ENCODE results near the gene DENND1A. TPM values are rescaled to one million over a fixed set of nuclear protein-coding genes. Genes with fewer than 3 reads are reported as not detected.

The DENND1A gene
- polyA plus RNA-seq, 2 of the 4 experiments (the other 2 are of a cell fraction): 15.1 to 21.9 TPM

- Histone ChIP-seq H3K4me1 (peaks cover 4% of the 10 kb centered on the region; the same call in 1 of the 3 replicates), H3K4me2 (no peak overlapping the region), H3K9me3 (peaks cover 20% of the 10 kb centered on the region), H3K27ac (no peak overlapping the region), H3K4me3 (no peak overlapping the region)
- no peak for TF ChIP-seq E2F6 (IDR thresholded peaks at IDR 0.05; ENCODE audit: borderline replicate concordance, low read depth)
- 0 out of 3 replicates have a peak, but pooled peaks have one; percentile 38 for TF ChIP-seq SMC3 (IDR thresholded peaks at IDR 0.05)
- peak; percentile 23 to 41; a peak in 3 of 5 replicates for TF ChIP-seq RAD21 (conservative IDR thresholded peaks at IDR 0.05 in 1 of 2, IDR thresholded peaks at IDR 0.05 in 1 of 2)
- TF ChIP-seq MYC (IDR thresholded peaks at IDR 0.05; ENCODE audit: borderline replicate concordance, low read length): no peak
- 100% methylated on average over 2 of the region's 2 CpGs for WGBS (ENCODE audit: missing lambda C conversion rate)
- ChIA-PET POLR2A (no interaction called here), CTCF (interaction anchor here (0.6 to 2.0 kb wide), 6 partner anchors 11 to 317 kb away, joined by 3 to 7 read pairs (median 4); no protein-coding TSS in a partner anchor)
- FAIRE-seq (no peak), ATAC-seq (no peak), DNase-seq (ENCODE audit: low read depth in 1 of 2, low spot score in 1 of 2) (peak in 1 of 2 experiments; percentile 43)
Observed at GRCh38 chr9:123724211-123724796, 205.6 kb downstream of the DENND1A start.

GRCh38 chr9:123723135-123723875 is 206.6 kb downstream of the DENND1A start:
- no peak for DNase-seq (ENCODE audit: low read depth in 1 of 2, low spot score in 1 of 2)
- WGBS (ENCODE audit: missing lambda C conversion rate): 91% methylated on average over 4 of the region's 4 CpGs
- no peak overlapping the region for H3K27ac ChIP-seq
- ATAC-seq: no peak
- ChIA-PET CTCF (interaction anchor here (1.3 to 2.0 kb wide), 2 partner anchors 12 to 318 kb away, joined by 4 to 7 read pairs; no protein-coding TSS in a partner anchor), POLR2A (no interaction called here)
- H3K4me2 ChIP-seq: no peak overlapping the region
- no peak for FAIRE-seq
- peaks cover 4% of the 10 kb centered on the region; the same call in 1 of the 3 replicates for H3K4me1 ChIP-seq
- TF ChIP-seq JUNB (IDR thresholded peaks at IDR 0.05) (no peak), CHD4 (IDR thresholded peaks at IDR 0.05; ENCODE audit: borderline replicate concordance) (no peak), EHMT2 (IDR thresholded peaks at IDR 0.05; ENCODE audit: low read depth) (no peak), POLR2A (IDR thresholded peaks at IDR 0.05; ENCODE audit: low read length) (no peak), FOSL2 (IDR thresholded peaks at IDR 0.05) (no peak), FOSL2 (CRISPR knock-in tag; IDR thresholded peaks at IDR 0.05) (no peak), HES2 (IDR thresholded peaks at IDR 0.05) (no peak), ZNF302 (CRISPR knock-in tag; IDR thresholded peaks at IDR 0.05) (no peak), TFCP2L1 (CRISPR knock-in tag; IDR thresholded peaks at IDR 0.05) (no peak), RNF2 (IDR thresholded peaks at IDR 0.05; ENCODE audit: borderline replicate concordance, low read depth) (no peak), EP300 (IDR thresholded peaks at IDR 0.05) (no peak), NPAS2 (CRISPR knock-in tag; IDR thresholded peaks at IDR 0.05; ENCODE audit: borderline replicate concordance) (no peak), ELK1 (IDR thresholded peaks at IDR 0.05; ENCODE audit: low read depth, low read length) (no peak), CTCF (IDR thresholded peaks at IDR 0.05) (no peak)
- no peak overlapping the region for H3K4me3 ChIP-seq
- peaks cover 20% of the 10 kb centered on the region for H3K9me3 ChIP-seq

GRCh38 chr9:123722378-123722777 is 207.5 kb downstream of the DENND1A start:
- ChIA-PET CTCF (no interaction called here), POLR2A (no interaction called here)
- WGBS (ENCODE audit: missing lambda C conversion rate): 86% methylated on average over 4 of the region's 4 CpGs

More at GRCh38 chr9:123722378-123722777, 207.5 kb downstream of the DENND1A start:
- Histone ChIP-seq H3K4me1 (peaks cover 2% of the 10 kb centered on the region; the same call in 1 of the 3 replicates), H3K4me2 (no peak overlapping the region), H3K27ac (no peak overlapping the region), H3K9me3 (peaks cover 20% of the 10 kb centered on the region), H3K4me3 (no peak overlapping the region)
- TF ChIP-seq BHLHE40 (IDR thresholded peaks at IDR 0.05; ENCODE audit: low read depth, low read length) (no peak), ZFP36 (IDR thresholded peaks at IDR 0.05; ENCODE audit: borderline replicate concordance, partially characterized antibody) (peak; percentile 91)
- peak in 1 of 2 experiments; percentile 5 for DNase-seq (ENCODE audit: low read depth in 1 of 2, low spot score in 1 of 2)
- no peak for FAIRE-seq
- ATAC-seq: no peak
